ENCODE data around the gene MYPOP. TPM values are rescaled to one million over a fixed set of nuclear protein-coding genes. Genes with fewer than 3 reads are reported as not detected.

The MYPOP gene
- polyA plus RNA-seq, 1 experiment: 1.8 TPM

DNA sequence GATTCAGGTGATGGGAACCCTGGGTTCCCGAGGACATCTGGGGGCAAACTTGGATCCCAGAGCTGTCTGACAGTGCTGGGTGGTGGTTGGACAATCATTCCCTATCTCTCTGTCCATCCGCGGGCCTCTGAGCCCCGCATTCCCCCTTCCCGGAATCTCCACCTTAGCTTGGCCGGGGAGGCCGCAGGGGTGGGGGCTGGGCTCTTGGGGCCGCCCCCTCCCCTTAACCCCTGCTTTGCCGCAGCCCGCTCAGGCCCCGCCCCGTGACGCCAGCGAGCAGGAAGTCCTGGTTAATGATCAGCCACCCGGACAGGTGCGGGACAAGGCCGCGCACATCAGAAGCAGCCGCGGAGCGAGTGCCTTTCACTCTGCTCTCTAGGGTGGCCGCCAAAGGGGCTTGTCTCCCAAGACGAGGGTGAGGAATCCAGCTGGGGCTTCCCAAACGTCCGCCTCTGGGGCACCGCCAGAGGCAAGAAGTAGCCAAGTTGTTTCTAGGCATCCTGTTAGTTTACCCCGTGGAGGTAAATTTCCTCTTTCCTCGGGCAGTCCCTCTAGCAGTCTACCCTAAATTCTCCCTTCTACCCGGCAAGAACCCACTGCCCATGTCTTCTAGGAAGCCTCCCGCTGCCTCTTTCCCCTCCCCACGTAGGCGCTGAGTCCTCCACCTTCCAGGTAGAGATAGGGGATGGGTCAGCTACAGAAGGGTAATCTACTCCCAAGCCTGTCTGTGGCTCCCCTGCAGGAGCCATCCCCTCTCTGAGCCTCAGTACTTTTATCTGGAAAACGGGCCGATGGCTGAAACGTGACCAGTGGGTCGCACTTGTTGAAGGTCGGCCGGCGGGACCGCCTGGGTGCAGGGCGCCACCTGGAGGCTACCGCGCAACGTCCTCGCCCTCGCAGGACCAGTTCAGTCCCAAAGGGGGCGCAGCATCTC, 19.5 kb downstream of the MYPOP start:
- Histone ChIP-seq H3K27me3 (ENCODE audit: control insufficient read depth, insufficient read depth, low read length) (no peaks in the 10 kb centered on the region), H3K4me3 (ENCODE audit: low read depth, low read length) (no peak overlapping the region), H3K36me3 (ENCODE audit: control insufficient read depth, insufficient read depth, low read length) (peaks cover 4% of the 10 kb centered on the region; the same call in 1 of the 2 replicates)
- ChIA-PET CTCF (interaction anchor here (0.7 to 6.2 kb wide), 7 partner anchors 12 to 114 kb away, joined by 3 to 49 read pairs (median 4); partner anchors contain the start of genes FOXA3, SIX5 and SYMPK), POLR2A (no interaction called here)
- peak; percentile 34 for DNase-seq (ENCODE audit: low read depth)
- TF ChIP-seq, protein P1, sequence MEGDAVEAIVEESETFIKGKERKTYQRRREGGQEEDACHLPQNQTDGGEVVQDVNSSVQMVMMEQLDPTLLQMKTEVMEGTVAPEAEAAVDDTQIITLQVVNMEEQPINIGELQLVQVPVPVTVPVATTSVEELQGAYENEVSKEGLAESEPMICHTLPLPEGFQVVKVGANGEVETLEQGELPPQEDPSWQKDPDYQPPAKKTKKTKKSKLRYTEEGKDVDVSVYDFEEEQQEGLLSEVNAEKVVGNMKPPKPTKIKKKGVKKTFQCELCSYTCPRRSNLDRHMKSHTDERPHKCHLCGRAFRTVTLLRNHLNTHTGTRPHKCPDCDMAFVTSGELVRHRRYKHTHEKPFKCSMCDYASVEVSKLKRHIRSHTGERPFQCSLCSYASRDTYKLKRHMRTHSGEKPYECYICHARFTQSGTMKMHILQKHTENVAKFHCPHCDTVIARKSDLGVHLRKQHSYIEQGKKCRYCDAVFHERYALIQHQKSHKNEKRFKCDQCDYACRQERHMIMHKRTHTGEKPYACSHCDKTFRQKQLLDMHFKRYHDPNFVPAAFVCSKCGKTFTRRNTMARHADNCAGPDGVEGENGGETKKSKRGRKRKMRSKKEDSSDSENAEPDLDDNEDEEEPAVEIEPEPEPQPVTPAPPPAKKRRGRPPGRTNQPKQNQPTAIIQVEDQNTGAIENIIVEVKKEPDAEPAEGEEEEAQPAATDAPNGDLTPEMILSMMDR (IDR thresholded peaks at IDR 0.05; ENCODE audit: insufficient read depth, low read depth, low read length): peak; percentile 99

DNA sequence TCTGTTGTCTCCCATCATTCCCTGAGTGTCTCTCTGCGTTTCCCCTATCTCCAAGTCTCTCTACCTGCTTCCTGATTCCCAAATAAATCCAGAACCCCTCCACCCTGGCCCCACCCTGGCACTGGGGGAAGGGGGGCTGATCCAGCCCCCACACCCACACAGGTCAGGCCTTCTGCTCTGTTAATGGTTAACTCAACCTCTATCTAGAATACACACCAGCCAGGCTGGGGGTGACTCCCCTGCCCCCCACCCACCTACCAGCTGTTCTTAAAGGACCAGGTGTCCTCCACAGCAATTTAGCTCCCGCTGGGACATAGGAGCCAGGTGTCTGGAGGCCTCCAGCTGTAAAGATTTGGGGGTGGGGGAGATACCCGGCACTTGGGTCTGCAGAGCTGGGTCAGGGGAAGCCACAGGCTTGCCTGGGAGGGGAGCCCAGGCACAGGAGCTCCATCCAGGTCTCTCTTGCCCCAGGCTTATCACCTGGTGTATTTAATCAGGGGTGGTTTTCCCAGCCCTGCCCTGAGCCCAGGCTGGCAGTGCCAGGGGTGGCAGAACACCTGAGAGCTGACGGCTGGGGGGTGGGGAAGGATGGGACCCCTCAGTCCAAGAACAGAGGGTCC, 20.4 kb downstream of the MYPOP start:
- ChIA-PET CTCF (interaction anchor here (0.6 to 6.2 kb wide), 7 partner anchors 11 to 165 kb away, joined by 3 to 49 read pairs (median 4); partner anchors contain the start of genes FOXA3, SIX5 and SYMPK), POLR2A (no interaction called here)
- no peak overlapping the region for H3K4me3 ChIP-seq (ENCODE audit: low read depth, low read length)
- peaks cover 4% of the 10 kb centered on the region; the same call in 1 of the 2 replicates for H3K36me3 ChIP-seq (ENCODE audit: control insufficient read depth, insufficient read depth, low read length)
- H3K27me3 ChIP-seq (ENCODE audit: control insufficient read depth, insufficient read depth, low read length): no peaks in the 10 kb centered on the region
- no peak for DNase-seq (ENCODE audit: low read depth)
- TF ChIP-seq, protein P1 (IDR thresholded peaks at IDR 0.05; ENCODE audit: insufficient read depth, low read depth, low read length): no peak

DNA sequence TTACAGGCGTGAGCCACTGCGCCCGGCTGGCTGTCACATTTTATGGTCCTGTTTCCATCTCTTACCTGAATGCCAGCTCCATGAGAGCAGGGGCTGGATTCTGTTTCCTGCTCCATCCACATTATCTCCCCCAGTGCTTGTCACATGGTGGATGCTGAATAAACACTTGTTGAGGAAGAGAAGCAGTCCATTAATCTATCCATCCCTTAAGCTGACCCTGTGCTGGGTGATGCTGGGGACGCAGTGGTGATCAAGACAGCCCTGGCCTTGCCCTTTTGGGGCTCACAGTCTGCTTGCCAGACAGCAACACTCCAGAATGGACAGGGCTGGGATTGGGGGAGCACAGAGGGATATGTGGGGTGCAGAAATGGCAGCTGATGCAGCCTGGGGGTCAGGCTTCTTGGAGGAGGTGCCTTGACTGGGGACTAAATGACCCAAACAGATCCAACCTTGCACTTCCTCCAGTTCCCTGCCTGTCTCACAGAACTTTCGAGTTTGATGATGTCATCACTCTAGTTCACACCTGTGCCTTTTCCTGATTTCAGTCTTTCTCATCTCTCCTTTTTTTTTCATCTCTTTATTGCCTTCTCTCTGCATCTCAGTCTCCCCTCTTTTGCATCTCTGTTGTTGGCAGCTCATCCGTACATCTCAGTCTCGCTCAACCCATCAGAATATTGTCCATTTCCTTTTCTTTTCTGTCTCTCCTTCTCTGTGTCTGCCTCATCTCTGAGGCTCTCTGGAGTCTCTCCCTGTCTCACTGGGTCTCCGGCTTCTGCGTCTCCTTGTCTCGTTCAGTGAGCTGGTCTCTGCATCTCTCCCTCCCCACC, 21.1 kb downstream of the MYPOP start:
- H3K27me3 ChIP-seq (ENCODE audit: control insufficient read depth, insufficient read depth, low read length): no peaks in the 10 kb centered on the region
- ChIA-PET CTCF (interaction anchor here (0.6 to 6.2 kb wide), 5 partner anchors 16 to 166 kb away, joined by 3 to 49 read pairs (median 4); partner anchors contain the start of genes FOXA3 and SYMPK), POLR2A (interaction anchor here (0.5 kb wide), 1 partner anchor 20 kb away, joined by 3 read pairs; no protein-coding TSS in a partner anchor)
- peaks cover 4% of the 10 kb centered on the region; the same call in 1 of the 2 replicates for H3K36me3 ChIP-seq (ENCODE audit: control insufficient read depth, insufficient read depth, low read length)
- H3K4me3 ChIP-seq (ENCODE audit: low read depth, low read length): no peak overlapping the region
- no peak for DNase-seq (ENCODE audit: low read depth)
- TF ChIP-seq, protein P1 (IDR thresholded peaks at IDR 0.05; ENCODE audit: insufficient read depth, low read depth, low read length): no peak

DNA sequence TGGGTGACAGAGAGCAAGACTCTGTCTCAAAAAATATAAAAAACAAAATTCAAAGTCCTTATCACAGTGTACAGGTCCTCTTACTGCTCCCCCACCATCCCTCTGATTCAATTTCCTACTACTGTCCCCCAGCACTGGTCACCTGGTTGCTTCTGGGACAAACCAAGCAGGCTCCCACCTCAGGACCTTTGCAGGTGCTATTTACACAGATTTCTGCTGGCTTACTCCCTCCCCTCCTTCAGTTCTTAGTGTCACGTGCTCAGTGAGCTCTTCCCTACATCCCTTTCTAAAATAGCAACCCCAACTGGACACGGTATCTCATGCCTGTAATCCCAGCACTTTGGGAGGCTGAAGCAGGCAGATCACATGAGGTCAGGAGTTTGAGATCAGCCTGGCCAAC, 22.4 kb downstream of the MYPOP start:
- H3K27me3 ChIP-seq (ENCODE audit: control insufficient read depth, insufficient read depth, low read length): no peaks in the 10 kb centered on the region
- TF ChIP-seq, protein P1 (IDR thresholded peaks at IDR 0.05; ENCODE audit: insufficient read depth, low read depth, low read length): no peak
- peaks cover 4% of the 10 kb centered on the region; the same call in 1 of the 2 replicates for H3K36me3 ChIP-seq (ENCODE audit: control insufficient read depth, insufficient read depth, low read length)
- ChIA-PET CTCF (interaction anchor here (0.8 to 6.2 kb wide), 3 partner anchors 15 to 63 kb away, joined by 3 to 49 read pairs (median 3); partner anchors contain the start of genes FOXA3 and SYMPK), POLR2A (interaction anchor here (0.6 kb wide), 1 partner anchor 109 kb away, joined by 10 read pairs; no protein-coding TSS in a partner anchor)
- no peak for DNase-seq (ENCODE audit: low read depth)
- H3K4me3 ChIP-seq (ENCODE audit: low read depth, low read length): no peak overlapping the region

Measured in BJ (cell line).